Left lung (tissue), 10 donors: ENCODE data around the gene HEMGN. TPM values are rescaled to one million over a fixed set of nuclear protein-coding genes. Genes with fewer than 3 reads are reported as not detected.
"Not testable (repeated sequence)": the region's sequence is repeated elsewhere in the genome, so short reads cannot be mapped to it uniquely, and the experiment has no call there.

Experiments
- ATAC-seq: fragments of 200-7000 bp; cut with Tn5 transposase; one replicate; pipeline ENCODE4 v1.9.1; 2020; ENCODE audit warnings: moderate library complexity
- DNase-seq, 4 donors: peaks; one replicate each; pipeline ENCODE4 v3.0.0-alpha.2; 2013 to 2020
- H3K27ac ChIP-seq, 2 donors: fragments of 200-600 bp; sonication (generic) in 1 of 2; one replicate each; pipeline versions ENCODE4 v1.5.0 to v1.8.0; 2020 to 2021
- H3K27me3 ChIP-seq, 2 donors: fragments of 200-600 bp; sonication (generic) in 1 of 2; one replicate each; pipeline versions ENCODE4 v1.5.0 to v1.8.0; 2020 to 2021
- H3K36me3 ChIP-seq, 2 donors: fragments of 200-600 bp; sonication (generic) in 1 of 2; one replicate each; pipeline versions ENCODE4 v1.5.0 to v1.8.0; 2020 to 2021
- H3K4me1 ChIP-seq, 2 donors: fragments of 200-600 bp; one replicate each; pipeline ENCODE4 v1.8.0; 2021
- H3K4me3 ChIP-seq, 2 donors: fragments of 200-600 bp; sonication (generic) in 1 of 2; one replicate each; pipeline versions ENCODE4 v1.5.0 to v1.8.0; 2020 to 2021; ENCODE audit warnings: mild to moderate bottlenecking in 1 of 2
- H3K9me3 ChIP-seq, 2 donors: fragments of 200-600 bp; sonication (generic) in 1 of 2; one replicate each; pipeline versions ENCODE4 v1.5.0 to v1.8.0; 2020 to 2021
- intact Hi-C, 2 donors: fragments of 100-400 bp; cut with DNase I; formaldehyde crosslinking; loops; one replicate each; pipeline versions ENCODE4 v1.11.2 to v1.14.2; 2022
- polyA plus RNA-seq, 6 donors: library from polyadenylated mRNA; unstranded; fragments of 120-200 nt; gene quantifications; one replicate each; pipeline ENCODE4 v1.2.1, GENCODE V29; 2013; ENCODE audit not compliant: insufficient read length in 6 of 6
- total RNA-seq, 2 donors: library from RNA; stranded (reverse); fragmentation: NEBNext Ultra II Directional; extraction: Animal tissue kit (Norgen Biotek cat#: 25700); gene quantifications; one replicate each; pipeline ENCODE4 v1.2.1, GENCODE V29; 2021
- TF ChIP-seq, protein P1 (sequence below), 2 donors: fragments of 200-600 bp; sonication (generic) in 1 of 2; IDR thresholded peaks; one replicate each; pipeline versions ENCODE4 v1.5.0 to v1.8.0; 2021; ENCODE audit warnings: antibody characterized with exemption in 2 of 2
- donor health status: DM: no; HTN: yes; CAD: no.
- donor health status: DM: no; HTN: no; CAD: no.

Gene HEMGN
- total and polyA plus RNA-seq, 8 donors, result 0.15 to 9.8 (median 4.1) TPM

DNA sequence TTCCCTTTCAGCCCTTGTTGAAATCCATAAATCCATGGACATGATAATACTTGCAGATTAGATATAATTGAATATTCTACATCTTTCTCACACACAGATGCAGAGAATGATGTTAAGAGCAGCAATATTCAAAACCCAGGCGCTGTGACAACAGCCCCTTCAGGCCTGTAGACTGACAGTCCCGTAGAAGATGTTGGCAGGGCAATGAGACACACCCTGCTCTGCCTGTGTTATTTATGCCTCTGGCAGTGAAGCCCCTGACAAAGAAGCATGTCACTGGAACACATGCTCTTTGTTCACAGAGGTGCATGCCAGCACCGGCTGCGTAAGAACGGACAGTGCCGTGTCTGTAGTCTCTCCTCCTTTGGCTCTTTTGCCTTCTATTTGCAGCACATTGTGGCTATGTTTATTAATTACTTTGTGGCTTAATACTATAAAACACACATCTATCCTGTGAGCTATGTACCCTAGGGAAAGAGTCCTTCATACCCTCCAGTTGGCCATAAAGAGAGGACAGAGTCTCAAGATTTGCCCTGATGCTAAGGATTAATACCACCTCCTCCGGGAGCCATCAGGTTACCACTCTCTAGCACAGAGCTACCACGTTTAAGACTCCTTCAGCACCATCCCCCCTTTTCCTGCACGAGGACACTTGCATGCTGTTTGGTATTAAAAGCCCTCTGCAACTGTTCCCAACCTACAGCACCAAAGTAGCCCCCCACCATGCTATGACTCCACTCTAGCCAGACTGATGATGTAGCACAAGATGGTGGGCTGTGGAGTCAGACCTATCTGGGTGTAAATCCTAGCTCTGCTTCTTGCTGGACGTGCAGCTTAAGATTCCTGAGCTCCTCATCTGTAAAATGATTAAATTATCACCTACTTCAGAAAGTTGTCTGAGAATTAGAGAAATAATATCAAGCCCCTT is 43.2 kb upstream of the HEMGN start:
- TF ChIP-seq, protein P1, sequence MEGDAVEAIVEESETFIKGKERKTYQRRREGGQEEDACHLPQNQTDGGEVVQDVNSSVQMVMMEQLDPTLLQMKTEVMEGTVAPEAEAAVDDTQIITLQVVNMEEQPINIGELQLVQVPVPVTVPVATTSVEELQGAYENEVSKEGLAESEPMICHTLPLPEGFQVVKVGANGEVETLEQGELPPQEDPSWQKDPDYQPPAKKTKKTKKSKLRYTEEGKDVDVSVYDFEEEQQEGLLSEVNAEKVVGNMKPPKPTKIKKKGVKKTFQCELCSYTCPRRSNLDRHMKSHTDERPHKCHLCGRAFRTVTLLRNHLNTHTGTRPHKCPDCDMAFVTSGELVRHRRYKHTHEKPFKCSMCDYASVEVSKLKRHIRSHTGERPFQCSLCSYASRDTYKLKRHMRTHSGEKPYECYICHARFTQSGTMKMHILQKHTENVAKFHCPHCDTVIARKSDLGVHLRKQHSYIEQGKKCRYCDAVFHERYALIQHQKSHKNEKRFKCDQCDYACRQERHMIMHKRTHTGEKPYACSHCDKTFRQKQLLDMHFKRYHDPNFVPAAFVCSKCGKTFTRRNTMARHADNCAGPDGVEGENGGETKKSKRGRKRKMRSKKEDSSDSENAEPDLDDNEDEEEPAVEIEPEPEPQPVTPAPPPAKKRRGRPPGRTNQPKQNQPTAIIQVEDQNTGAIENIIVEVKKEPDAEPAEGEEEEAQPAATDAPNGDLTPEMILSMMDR (IDR thresholded peaks at IDR 0.05), result no peak
- ATAC-seq (no peak), DNase-seq (no peak)
- Histone ChIP-seq H3K27ac (peak overlapping the region in 1 of 2 donors; percentile 13), H3K4me1 (peaks cover 8 to 25% of the 10 kb centered on the region in 2 donors), H3K9me3 (no peaks in the 10 kb centered on the region), H3K27me3 (no peaks in the 10 kb centered on the region), H3K36me3 (no peaks in the 10 kb centered on the region), H3K4me3 (no peak overlapping the region)
- intact Hi-C loops, result no loop called here

DNA sequence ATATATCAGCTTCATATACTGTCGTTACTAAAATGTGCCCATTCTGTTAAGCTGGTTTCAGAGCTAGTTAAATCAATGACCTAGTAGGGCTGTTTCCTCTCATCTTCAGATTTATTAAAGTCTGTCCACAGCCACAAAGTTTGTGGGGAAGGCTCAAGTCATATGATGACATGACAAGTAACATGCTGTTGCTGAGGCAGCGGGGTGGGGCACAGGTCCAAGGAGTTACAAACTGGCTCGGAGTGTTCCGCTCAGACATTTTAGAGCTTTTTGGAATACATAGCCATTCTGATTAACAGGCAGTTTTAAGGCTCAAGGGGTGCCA is 42.5 kb upstream of the HEMGN start:
- H3K4me1 ChIP-seq, result peaks cover under 1 to 18% of the 10 kb centered on the region in 2 donors
- no peaks in the 10 kb centered on the region for H3K9me3 ChIP-seq
- no peak overlapping the region for H3K4me3 ChIP-seq
- ATAC-seq (no peak), DNase-seq (peak in 1 of 4 donors; percentile 18)
- H3K27ac ChIP-seq, result peak overlapping the region in 1 of 2 donors; percentile 13
- no peaks in the 10 kb centered on the region for H3K27me3 ChIP-seq
- H3K36me3 ChIP-seq, result no peaks in the 10 kb centered on the region
- TF ChIP-seq, protein P1 (IDR thresholded peaks at IDR 0.05), result no peak
- intact Hi-C loops, result no loop called here

DNA sequence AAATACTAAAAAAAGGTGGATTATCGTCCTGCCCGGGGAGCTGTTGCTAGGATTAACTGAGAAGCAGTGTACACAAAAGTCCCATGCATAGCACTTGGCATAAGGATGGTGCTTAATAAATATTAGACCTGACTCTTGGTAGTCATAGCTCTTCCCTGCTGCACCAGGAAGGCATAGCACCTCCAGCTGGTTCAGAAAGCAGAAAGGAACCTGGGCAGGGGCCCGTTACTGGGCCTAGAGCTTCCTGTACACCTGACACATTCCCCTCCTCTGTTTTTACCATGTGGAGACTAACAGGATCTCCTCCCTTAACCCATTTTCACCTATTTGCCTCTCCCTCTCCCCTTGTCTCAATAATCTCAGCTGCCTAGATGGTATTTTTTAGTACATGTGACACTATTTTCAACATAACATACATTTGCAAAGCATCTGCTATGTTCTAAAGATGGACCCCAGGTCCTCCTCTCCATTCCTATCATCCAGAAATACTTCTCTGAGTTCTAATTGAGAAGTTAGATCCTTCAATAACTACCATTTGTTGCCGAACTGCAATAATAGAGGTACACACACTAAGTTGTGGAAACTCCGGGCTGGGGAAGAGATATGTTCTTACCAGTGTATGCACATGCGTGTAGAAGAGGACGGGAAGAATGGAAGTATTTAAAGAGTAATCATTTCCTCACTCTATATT is 42.0 kb upstream of the HEMGN start:
- Histone ChIP-seq H3K4me1 (peaks cover 0 to 13% of the 10 kb centered on the region in 2 donors), H3K27ac (no peak overlapping the region), H3K36me3 (no peaks in the 10 kb centered on the region), H3K4me3 (no peak overlapping the region), H3K27me3 (no peaks in the 10 kb centered on the region), H3K9me3 (no peaks in the 10 kb centered on the region)
- TF ChIP-seq, protein P1 (IDR thresholded peaks at IDR 0.05), result no peak
- DNase-seq (no peak), ATAC-seq (no peak)
- intact Hi-C loops, result no loop called here

DNA sequence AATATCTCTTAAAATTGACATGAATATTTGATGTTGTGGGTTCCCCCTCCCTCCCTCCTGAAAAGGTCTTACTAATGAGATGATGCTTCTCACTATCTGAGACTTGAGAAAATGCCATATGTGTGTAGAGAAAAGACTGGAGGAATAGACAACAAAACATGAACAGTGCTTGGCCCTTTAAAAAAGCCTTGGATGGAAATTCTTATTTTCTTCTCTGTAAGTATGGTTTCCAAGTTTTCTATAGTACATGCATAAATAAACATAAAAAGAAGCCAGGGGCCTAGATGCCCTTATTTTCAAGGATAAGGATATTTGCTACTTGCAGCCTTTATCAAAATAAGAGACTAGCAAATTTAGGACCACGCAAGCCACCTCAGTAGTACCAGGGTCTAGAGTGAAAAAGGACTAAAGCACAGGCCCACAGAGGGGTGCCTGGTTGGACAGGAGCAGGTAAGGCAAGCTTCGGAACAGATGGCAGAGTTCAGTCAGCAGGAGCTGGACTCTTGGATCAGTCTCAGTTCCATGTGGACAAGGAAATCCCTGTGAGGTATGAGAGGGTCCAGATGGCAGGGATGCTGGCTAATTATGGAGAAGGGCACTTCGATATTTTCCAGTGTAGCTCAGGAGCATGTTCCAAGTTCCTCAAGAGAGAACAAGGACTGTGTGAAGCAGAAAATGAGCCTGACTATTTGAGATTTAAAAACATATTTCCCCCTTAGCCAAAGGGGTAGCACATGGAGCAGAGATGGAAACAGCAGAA is 40.6 kb upstream of the HEMGN start:
- Histone ChIP-seq H3K4me1 (peaks cover 0 to 11% of the 10 kb centered on the region in 2 donors), H3K27me3 (no peaks in the 10 kb centered on the region), H3K4me3 (no peak overlapping the region), H3K27ac (no peak overlapping the region), H3K36me3 (no peaks in the 10 kb centered on the region), H3K9me3 (no peaks in the 10 kb centered on the region)
- intact Hi-C loops, result no loop called here
- no peak for DNase-seq
- ATAC-seq, result no peak
- TF ChIP-seq, protein P1 (IDR thresholded peaks at IDR 0.05), result no peak

DNA sequence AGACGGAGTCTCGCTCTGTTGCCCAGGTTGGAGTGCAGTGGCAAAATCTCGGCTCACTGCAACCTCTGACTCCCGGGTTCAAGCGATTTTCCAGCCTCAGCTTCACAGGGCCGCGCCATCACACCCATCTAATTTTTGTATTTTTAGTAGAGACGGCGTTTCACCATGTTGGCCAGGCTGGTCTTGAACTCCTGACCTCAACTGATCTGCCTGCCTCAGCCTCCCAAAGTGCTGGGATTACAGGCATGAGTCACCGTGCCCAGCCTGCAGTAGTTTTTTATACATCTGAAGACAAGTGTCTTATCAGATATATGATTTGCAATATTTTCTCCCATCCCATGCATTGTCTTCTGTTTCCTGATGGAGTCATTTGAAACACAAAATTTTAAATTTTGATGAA is 38.7 kb upstream of the HEMGN start:
- H3K36me3 ChIP-seq, H3K4me3 ChIP-seq, DNase-seq, H3K27ac ChIP-seq, ATAC-seq, H3K4me1 ChIP-seq, H3K9me3 ChIP-seq, H3K27me3 ChIP-seq, intact Hi-C loops: not testable (repeated sequence)
